CD14-positive monocyte (primary cell): ENCODE data around the gene ALG6. TPM values are rescaled to one million over a fixed set of nuclear protein-coding genes. Genes with fewer than 3 reads are reported as not detected.

Experiments
- DNase-seq, 3 donors: peaks; one replicate each; pipeline ENCODE4 v3.0.0-alpha.2; 2011 to 2022
- H2AFZ ChIP-seq: 2 replicates; pipeline ENCODE4 v1.6.0; 2012; ENCODE audit warnings: mild to moderate bottlenecking, low read depth, low read length, inconsistent platforms; ENCODE audit not compliant: insufficient read depth, poor library complexity, severe bottlenecking
- H3K27ac ChIP-seq, 2 donors: 1 replicate in 1 of 2; 2 replicates in 1 of 2; pipeline ENCODE4 v1.5.1; 2012 to 2013; ENCODE audit warnings: low read length in 2 of 2, control low read depth in 1 of 2, inconsistent platforms in 1 of 2, low read depth in 1 of 2, mild to moderate bottlenecking in 1 of 2
- H3K27me3 ChIP-seq, 2 donors: one replicate each; pipeline versions ENCODE4 v1.6.0 to v1.6.1; 2011 to 2013; ENCODE audit warnings: low read length in 2 of 2; ENCODE audit not compliant: control insufficient read depth in 2 of 2, insufficient read depth in 2 of 2
- H3K36me3 ChIP-seq, 2 donors: replicated peaks in 1 of 2; 1 replicate in 1 of 2; 2 replicates in 1 of 2; pipeline versions ENCODE4 v1.5.1 to v1.6.1; 2012 to 2013; ENCODE audit warnings: low read length in 2 of 2, control low read depth in 1 of 2, inconsistent platforms in 1 of 2, mild to moderate bottlenecking in 1 of 2; ENCODE audit not compliant: insufficient read depth in 2 of 2, control insufficient read depth in 1 of 2
- H3K4me1 ChIP-seq, 2 donors: 1 replicate in 1 of 2; 2 replicates in 1 of 2; pipeline versions ENCODE4 v1.5.1 to v1.6.1; 2012 to 2013; ENCODE audit warnings: low read length in 2 of 2, control low read depth in 1 of 2, inconsistent platforms in 1 of 2, mild to moderate bottlenecking in 1 of 2, moderate library complexity in 1 of 2; ENCODE audit not compliant: insufficient read depth in 2 of 2, control insufficient read depth in 1 of 2
- H3K4me2 ChIP-seq: replicated peaks from 2 replicates; pipeline ENCODE3; 2012; ENCODE audit warnings: low read length, moderate library complexity, mild to moderate bottlenecking; ENCODE audit not compliant: poor library complexity, severe bottlenecking; ENCODE audit errors: extremely low read depth
- H3K4me3 ChIP-seq, 3 experiments: fragments of 200-600 bp in 1 of 3; sonication (generic) in 1 of 3; replicated peaks in 1 of 3; 1 replicate in 2 of 3; 2 replicates in 1 of 3; pipeline ENCODE4 v1.5.1; 2011 to 2013; ENCODE audit warnings: low read length in 3 of 3, mild to moderate bottlenecking in 3 of 3, control low read depth in 2 of 3, low read depth in 2 of 3, inconsistent platforms in 1 of 3, moderate library complexity in 1 of 3
- H3K79me2 ChIP-seq: 2 replicates; pipeline ENCODE4 v1.6.0; 2012; ENCODE audit warnings: mild to moderate bottlenecking, control low read depth, inconsistent platforms, low read length, moderate library complexity; ENCODE audit not compliant: insufficient read depth
- H3K9ac ChIP-seq: 2 replicates; pipeline ENCODE4 v1.6.0; 2017; ENCODE audit warnings: low read length, mild to moderate bottlenecking; ENCODE audit not compliant: insufficient read depth, poor library complexity, severe bottlenecking
- H3K9me3 ChIP-seq, 2 donors: replicated peaks in 1 of 2; 1 replicate in 1 of 2; 2 replicates in 1 of 2; pipeline versions ENCODE4 v1.5.1 to v1.6.1; 2012 to 2013; ENCODE audit warnings: low read length in 2 of 2, control low read depth in 1 of 2; ENCODE audit not compliant: control insufficient read depth in 1 of 2, insufficient read depth in 1 of 2
- H4K20me1 ChIP-seq: 2 replicates; pipeline ENCODE4 v1.6.0; 2012; ENCODE audit warnings: mild to moderate bottlenecking, low read length, control low read depth, moderate library complexity; ENCODE audit not compliant: insufficient read depth
- H3K27ac Mint-ChIP-seq, 7 donors: one replicate each; pipeline ENCODE4 v1.8.0; 2020; ENCODE audit warnings: mild to moderate bottlenecking in 7 of 7, mixed read lengths in 7 of 7, moderate library complexity in 6 of 7, inconsistent platforms in 2 of 7
- H3K27me3 Mint-ChIP-seq, 3 donors: one replicate each; pipeline ENCODE4 v1.8.0; 2021 to 2022; ENCODE audit warnings: low read depth in 3 of 3, mild to moderate bottlenecking in 3 of 3, mixed read lengths in 3 of 3, moderate library complexity in 3 of 3, inconsistent platforms in 1 of 3
- H3K36me3 Mint-ChIP-seq, 2 donors: one replicate each; pipeline ENCODE4 v1.8.0; 2020; ENCODE audit warnings: mixed read lengths in 2 of 2, inconsistent platforms in 1 of 2, mild to moderate bottlenecking in 1 of 2
- H3K4me1 Mint-ChIP-seq: one replicate; pipeline ENCODE4 v1.8.0; 2020; ENCODE audit warnings: mild to moderate bottlenecking, mixed read lengths
- H3K4me3 Mint-ChIP-seq, 2 donors: one replicate each; pipeline ENCODE4 v1.8.0; 2020; ENCODE audit warnings: mild to moderate bottlenecking in 2 of 2, mixed read lengths in 2 of 2, moderate library complexity in 1 of 2
- H3K9me3 Mint-ChIP-seq, 7 donors: one replicate each; pipeline ENCODE4 v1.8.0; 2020 to 2022; ENCODE audit warnings: mixed read lengths in 7 of 7, mild to moderate bottlenecking in 6 of 7, moderate library complexity in 6 of 7, inconsistent platforms in 2 of 7
- WGBS: methylation state at CpG from one replicate; pipeline ENCODE4 v1.1.5; 2013; ENCODE audit warnings: missing lambda C conversion rate; ENCODE audit not compliant: insufficient coverage; 5-methylcytosine and 5-hydroxymethylcytosine counted together
- intact Hi-C, 2 donors: fragments of 100-400 bp; cut with micrococcal nuclease; formaldehyde crosslinking; loops; one replicate each; pipeline versions ENCODE4 v1.15.0 to v1.15.1; 2023
- polyA minus RNA-seq: library from RNA; depleted of rRNA, polyadenylated mRNA; stranded (reverse); fragments of >200 nt; gene quantifications from 2 replicates; pipeline ENCODE4 v1.2.3, GENCODE V29; 2012
- polyA plus RNA-seq, 3 donors: library from polyadenylated mRNA; depleted of rRNA in 1 of 3; unstranded in 2 of 3; stranded (reverse) in 1 of 3; fragments of 300-500 nt in 2 of 3; fragments of >200 nt in 1 of 3; fragmentation: Illumina TruSeq in 2 of 3; gene quantifications; 1 replicate in 2 of 3; 2 replicates in 1 of 3; pipeline ENCODE4 v1.2.3, GENCODE V29; 2012 to 2021
- total RNA-seq, 12 experiments: library from RNA in 1 of 12; stranded (reverse) in 1 of 12; fragments of 120-200 nt in 1 of 12; gene quantifications; one replicate each; pipeline ENCODE4 v1.2.4 and lab custom pipeline; 2013 to 2026; ENCODE audit warnings: mixed read lengths in 6 of 12, inconsistent platforms in 1 of 12
- TF ChIP-seq, protein P1 (sequence below): fragments of 200-600 bp; IDR thresholded peaks from one replicate; pipeline ENCODE4 v1.8.0; 2022; ENCODE audit warnings: antibody characterized with exemption, mild to moderate bottlenecking

Gene ALG6
- 16.6 TPM for total RNA-seq (2013)
- 10 to 100 TPM in 2 of 3 donors, 1 to 10 TPM in 1; 9.3 to 24.7 (median 20.2) TPM for polyA plus RNA-seq
- 5.8 and 9.4 TPM in 2 replicates for polyA minus RNA-seq
- 1.5 to 16.7 (median 11.0) reads per million in 11 experiments for total RNA-seq (lab: John Stamatoyannopoulos, UW)

DNA sequence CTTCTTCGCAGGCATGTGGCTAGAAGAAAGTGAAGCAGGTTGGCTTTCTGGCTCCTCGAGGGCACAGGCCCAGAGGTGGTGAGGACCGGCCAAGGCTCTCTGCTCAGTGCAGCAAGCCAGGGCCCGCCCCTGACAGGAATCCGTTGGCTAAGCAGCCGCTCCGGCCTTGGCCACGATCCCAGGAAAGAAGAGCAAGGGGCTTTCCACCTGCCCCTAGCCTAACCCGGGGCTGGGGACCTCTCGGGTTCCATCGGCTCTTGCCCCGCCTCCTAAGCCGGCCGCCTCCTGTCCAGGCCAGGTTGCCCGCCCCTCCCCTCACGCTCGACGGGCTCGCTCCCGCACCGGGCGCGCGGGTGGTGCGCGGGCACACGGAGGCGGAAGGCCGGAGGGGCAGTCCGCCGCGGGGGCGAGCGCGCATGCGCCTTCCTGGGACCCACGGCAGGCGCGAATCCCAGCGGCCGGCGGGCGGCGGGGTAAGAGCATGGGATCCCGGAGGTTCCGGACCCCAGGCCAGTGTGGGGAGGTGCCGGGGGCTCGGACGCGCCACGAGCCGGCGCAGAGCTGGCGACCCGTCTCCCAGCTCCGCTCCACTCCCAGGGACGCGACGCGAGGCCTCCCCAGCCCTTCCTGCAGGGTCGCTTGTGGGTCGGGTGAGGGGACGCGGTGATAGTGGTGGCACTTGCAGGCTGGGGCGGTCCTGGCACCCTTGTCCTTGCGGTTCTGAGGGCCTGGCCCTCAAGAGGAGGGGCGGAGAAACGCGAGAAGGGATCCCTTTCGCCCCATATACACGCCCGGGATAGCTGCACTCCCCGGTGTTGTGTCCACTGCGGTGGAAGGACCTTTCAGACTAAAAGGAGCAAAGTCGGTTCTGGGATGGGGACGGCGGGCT, at the start of gene ALG6:
TSS of gene ALG6 (plus strand) at position 413 of the 889 bp plus-strand sequence. CDS start 3,351 bp downstream, outside the sequence.
- no peaks in the 10 kb centered on the region for H3K9me3 ChIP-seq
- under 1% methylated on average over 72 of the region's 77 CpGs for WGBS
- TF ChIP-seq, protein P1, sequence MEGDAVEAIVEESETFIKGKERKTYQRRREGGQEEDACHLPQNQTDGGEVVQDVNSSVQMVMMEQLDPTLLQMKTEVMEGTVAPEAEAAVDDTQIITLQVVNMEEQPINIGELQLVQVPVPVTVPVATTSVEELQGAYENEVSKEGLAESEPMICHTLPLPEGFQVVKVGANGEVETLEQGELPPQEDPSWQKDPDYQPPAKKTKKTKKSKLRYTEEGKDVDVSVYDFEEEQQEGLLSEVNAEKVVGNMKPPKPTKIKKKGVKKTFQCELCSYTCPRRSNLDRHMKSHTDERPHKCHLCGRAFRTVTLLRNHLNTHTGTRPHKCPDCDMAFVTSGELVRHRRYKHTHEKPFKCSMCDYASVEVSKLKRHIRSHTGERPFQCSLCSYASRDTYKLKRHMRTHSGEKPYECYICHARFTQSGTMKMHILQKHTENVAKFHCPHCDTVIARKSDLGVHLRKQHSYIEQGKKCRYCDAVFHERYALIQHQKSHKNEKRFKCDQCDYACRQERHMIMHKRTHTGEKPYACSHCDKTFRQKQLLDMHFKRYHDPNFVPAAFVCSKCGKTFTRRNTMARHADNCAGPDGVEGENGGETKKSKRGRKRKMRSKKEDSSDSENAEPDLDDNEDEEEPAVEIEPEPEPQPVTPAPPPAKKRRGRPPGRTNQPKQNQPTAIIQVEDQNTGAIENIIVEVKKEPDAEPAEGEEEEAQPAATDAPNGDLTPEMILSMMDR, result no peak
- H3K79me2 ChIP-seq, result peaks cover 8% of the 10 kb centered on the region
- peak within 1 kb of the TSS; percentile 98 for H3K4me2 ChIP-seq
- Mint-ChIP-seq H3K4me3 (peak within 1 kb of the TSS; percentile 97 to 98), H3K27ac (peak within 1 kb of the TSS; percentile 68 to 93 (median 84)), H3K9me3 (peaks cover 0 to 2% (median 0%) of the 10 kb centered on the region in 7 donors), H3K27me3 (peaks cover 3 to 17% (median 7%) of the 10 kb centered on the region in 3 donors), H3K4me1 (peaks cover 17% of the 10 kb centered on the region), H3K36me3 (peaks cover 13 to 18% of the 10 kb centered on the region in 2 donors)
- peak; percentile 89 to 91 (median 90) for DNase-seq
- peaks cover 15 to 18% of the 10 kb centered on the region in 2 donors for H3K4me1 ChIP-seq
- no peaks in the 10 kb centered on the region for H4K20me1 ChIP-seq
- H2AFZ ChIP-seq, result peak within 1 kb of the TSS; percentile 100
- intact Hi-C loops, result loop anchor here in 1 of 2 donors (5.0 to 10.0 kb wide), 2 partner anchors 50 to 157 kb away; partner anchors contain the start of genes EFCAB7 and ITGB3BP
- H3K27me3 ChIP-seq, result no peaks in the 10 kb centered on the region
- peak within 1 kb of the TSS; percentile 77 for H3K9ac ChIP-seq
- H3K36me3 ChIP-seq, result peaks cover 11 to 21% of the 10 kb centered on the region in 2 donors
- peak within 1 kb of the TSS; percentile 67 to 95 (median 90) for H3K4me3 ChIP-seq
- peak within 1 kb of the TSS; percentile 44 to 82 for H3K27ac ChIP-seq

DNA sequence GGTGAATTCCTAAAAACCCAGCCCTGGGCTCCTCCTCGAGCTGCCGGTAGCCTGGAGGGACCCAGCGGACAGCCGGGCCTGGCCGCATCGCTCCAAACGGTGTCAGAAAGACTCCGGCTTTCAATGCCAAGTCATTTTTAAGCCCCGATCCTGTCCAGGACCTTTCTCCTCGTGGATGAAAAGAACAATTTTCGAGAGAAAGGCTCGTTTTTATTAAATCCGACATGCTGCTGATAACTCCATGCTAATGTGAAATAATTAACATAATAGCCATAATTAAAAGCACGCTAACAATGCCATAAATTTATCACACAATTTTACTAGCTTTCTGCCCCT, 49.6 kb upstream of the ALG6 start:
- peak overlapping the region; percentile 79 for H2AFZ ChIP-seq

More for the DNA sequence above, 49.6 kb upstream of the ALG6 start:
- no peak overlapping the region for H3K27ac ChIP-seq
- H3K27me3 Mint-ChIP-seq, result peaks cover 84 to 99% (median 90%) of the 10 kb centered on the region in 3 donors
- 9% methylated on average over 9 of the region's 14 CpGs for WGBS
- intact Hi-C loops, result loop anchor here (2.0 to 10.0 kb wide), 4 partner anchors 13 to 217 kb away; partner anchors contain the start of gene ALG6 (in 1 of the 2)
- H3K4me1 Mint-ChIP-seq, result peaks cover 57% of the 10 kb centered on the region
- H3K27me3 ChIP-seq, result peaks cover 91 to 95% of the 10 kb centered on the region in 2 donors
- peaks cover 25 to 51% of the 10 kb centered on the region in 2 donors for H3K9me3 ChIP-seq
- H3K27ac Mint-ChIP-seq, result no peak overlapping the region
- peak overlapping the region in 1 of 3 experiments; percentile 77 for H3K4me3 ChIP-seq
- H3K4me3 Mint-ChIP-seq, result peak overlapping the region; percentile 76 to 95
- no peaks in the 10 kb centered on the region for H3K36me3 ChIP-seq
- H3K9me3 Mint-ChIP-seq, result peaks cover 12 to 57% (median 42%) of the 10 kb centered on the region in 7 donors
- TF ChIP-seq, protein P1, result no peak
- no peaks in the 10 kb centered on the region for H3K79me2 ChIP-seq
- no peaks in the 10 kb centered on the region for H4K20me1 ChIP-seq
- no peak overlapping the region for H3K9ac ChIP-seq
- DNase-seq, result no peak
- H3K36me3 Mint-ChIP-seq, result peaks cover 22 to 44% of the 10 kb centered on the region in 2 donors
- peak overlapping the region; percentile 92 for H3K4me2 ChIP-seq
- H3K4me1 ChIP-seq, result peaks cover 53 to 58% of the 10 kb centered on the region in 2 donors
